H9 (cell line): Measurements from ENCODE around the gene CLEC1A. TPM values are rescaled to one million over a fixed set of nuclear protein-coding genes. Genes with fewer than 3 reads are reported as not detected.

Experiments used
- DNase-seq: peaks from one replicate; pipeline ENCODE4 v3.0.0-alpha.2; 2017
- H2AFZ ChIP-seq: one replicate; pipeline ENCODE4 v1.6.1; 2013; ENCODE audit warnings: mild to moderate bottlenecking, low read length, control low read depth, moderate library complexity
- H2AK5ac ChIP-seq: 2 replicates; pipeline ENCODE4 v1.6.1; 2013; ENCODE audit warnings: low read length, control low read depth, mixed read lengths; ENCODE audit not compliant: insufficient read length
- H2BK120ac ChIP-seq: one replicate; pipeline ENCODE4 v1.6.1; 2013; ENCODE audit warnings: low read depth, mild to moderate bottlenecking, low read length, control low read depth, inconsistent platforms; ENCODE audit not compliant: poor library complexity, severe bottlenecking
- H2BK12ac ChIP-seq: 2 replicates; pipeline ENCODE4 v1.6.1; 2013; ENCODE audit warnings: low read length, control low read depth, mixed read lengths, low read depth; ENCODE audit not compliant: insufficient read length
- H2BK15ac ChIP-seq: 2 replicates; pipeline ENCODE4 v1.6.1; 2013; ENCODE audit warnings: low read depth, low read length, control low read depth
- H2BK20ac ChIP-seq: one replicate; pipeline ENCODE4 v1.6.1; 2013; ENCODE audit warnings: low read depth, mild to moderate bottlenecking, low read length, control low read depth, inconsistent platforms; ENCODE audit not compliant: poor library complexity, severe bottlenecking
- H2BK5ac ChIP-seq: 2 replicates; pipeline ENCODE4 v1.6.1; 2013; ENCODE audit warnings: low read length, control low read depth, mixed read lengths; ENCODE audit not compliant: insufficient read length
- H3K14ac ChIP-seq: 2 replicates; pipeline ENCODE4 v1.6.1; 2013; ENCODE audit warnings: low read length, control low read depth; ENCODE audit not compliant: insufficient read depth
- H3K18ac ChIP-seq: 2 replicates; pipeline ENCODE4 v1.6.1; 2013; ENCODE audit warnings: low read depth, mild to moderate bottlenecking, mixed read lengths, low read length, control low read depth; ENCODE audit not compliant: insufficient read length
- H3K23ac ChIP-seq: 2 replicates; pipeline ENCODE4 v1.6.1; 2013; ENCODE audit warnings: low read length, control low read depth, mixed read lengths, low read depth; ENCODE audit not compliant: insufficient read length
- H3K23me2 ChIP-seq: 2 replicates; pipeline ENCODE4 v1.6.1; 2013; ENCODE audit warnings: low read depth, mild to moderate bottlenecking, mixed read lengths, low read length, control low read depth; ENCODE audit not compliant: insufficient read length, poor library complexity, severe bottlenecking
- H3K27ac ChIP-seq: 2 replicates; pipeline ENCODE4 v1.5.1; 2013; ENCODE audit warnings: low read length, control low read depth, mixed read lengths, low read depth; ENCODE audit not compliant: insufficient read length
- H3K27me3 ChIP-seq: 2 replicates; pipeline ENCODE4 v1.6.1; 2013; ENCODE audit warnings: low read length, control low read depth, inconsistent platforms; ENCODE audit not compliant: insufficient read depth
- H3K4ac ChIP-seq: 2 replicates; pipeline ENCODE4 v1.6.1; 2013; ENCODE audit warnings: low read depth, mild to moderate bottlenecking, control low read depth, inconsistent platforms, low read length, moderate library complexity
- H3K4me1 ChIP-seq: 2 replicates; pipeline ENCODE4 v1.6.1; 2013; ENCODE audit warnings: low read length, control low read depth, inconsistent platforms; ENCODE audit not compliant: insufficient read depth
- H3K4me2 ChIP-seq: 2 replicates; pipeline ENCODE4 v1.6.1; 2013; ENCODE audit warnings: low read length, control low read depth, mixed read lengths; ENCODE audit not compliant: insufficient read length, insufficient read depth
- H3K56ac ChIP-seq: 2 replicates; pipeline ENCODE4 v1.6.1; 2013; ENCODE audit warnings: low read depth, mild to moderate bottlenecking, mixed read lengths, low read length, control low read depth; ENCODE audit not compliant: insufficient read length
- H3K79me1 ChIP-seq: 2 replicates; pipeline ENCODE4 v1.6.1; 2013; ENCODE audit warnings: low read depth, mild to moderate bottlenecking, moderate library complexity, low read length, control low read depth, inconsistent platforms; ENCODE audit not compliant: insufficient read depth, poor library complexity, severe bottlenecking
- H3K79me2 ChIP-seq: 2 replicates; pipeline ENCODE4 v1.6.1; 2013; ENCODE audit warnings: low read length, control low read depth, inconsistent platforms; ENCODE audit not compliant: insufficient read depth
- H3K9ac ChIP-seq: 2 replicates; pipeline ENCODE4 v1.6.1; 2013; ENCODE audit warnings: low read length, control low read depth, mixed read lengths; ENCODE audit not compliant: insufficient read length; ENCODE audit errors: extremely low read depth
- H3K9me3 ChIP-seq: one replicate; pipeline ENCODE4 v1.6.1; 2013; ENCODE audit warnings: low read depth, low read length, inconsistent platforms; ENCODE audit not compliant: control insufficient read depth
- H3T11ph ChIP-seq: one replicate; pipeline ENCODE4 v1.6.1; 2013; ENCODE audit warnings: mild to moderate bottlenecking, low read length, control low read depth, inconsistent platforms
- H4K20me1 ChIP-seq: one replicate; pipeline ENCODE4 v1.6.1; 2013; ENCODE audit not compliant: control insufficient read depth, insufficient read length, insufficient read depth
- H4K5ac ChIP-seq: 2 replicates; pipeline ENCODE4 v1.6.1; 2013; ENCODE audit warnings: low read depth, mild to moderate bottlenecking, mixed read lengths, low read length, control low read depth; ENCODE audit not compliant: insufficient read length
- H4K8ac ChIP-seq: replicated peaks from 2 replicates; pipeline ENCODE4 v1.6.1; 2013; ENCODE audit warnings: low read length, control low read depth, mixed read lengths, low read depth; ENCODE audit not compliant: insufficient read length
- H4K91ac ChIP-seq: 2 replicates; pipeline ENCODE4 v1.6.1; 2013; ENCODE audit warnings: low read depth, mild to moderate bottlenecking, moderate library complexity, mixed read lengths, low read length, control low read depth; ENCODE audit not compliant: insufficient read length
- H3K27ac Mint-ChIP-seq, 3 experiments: 2 replicates in 2 of 3; 3 replicates in 1 of 3; pipeline ENCODE4 v1.8.0; 2020 to 2021; ENCODE audit warnings: mixed read lengths in 3 of 3, mild to moderate bottlenecking in 1 of 3, moderate library complexity in 1 of 3
- H3K27me3 Mint-ChIP-seq: 2 replicates; pipeline ENCODE4 v1.8.0; 2021; ENCODE audit warnings: low read depth, mild to moderate bottlenecking, moderate library complexity, mixed read lengths
- H3K36me3 Mint-ChIP-seq, 3 experiments: 2 replicates in 2 of 3; 3 replicates in 1 of 3; pipeline ENCODE4 v1.8.0; 2020 to 2021; ENCODE audit warnings: low read depth in 3 of 3, mixed read lengths in 3 of 3; ENCODE audit not compliant: insufficient read depth in 1 of 3
- H3K4me1 Mint-ChIP-seq, 2 experiments: 2 replicates each; pipeline ENCODE4 v1.8.0; 2020; ENCODE audit warnings: mixed read lengths in 2 of 2
- H3K4me3 Mint-ChIP-seq, 2 experiments: 2 replicates in 1 of 2; 3 replicates in 1 of 2; pipeline ENCODE4 v1.8.0; 2020 to 2021; ENCODE audit warnings: mild to moderate bottlenecking in 2 of 2, mixed read lengths in 2 of 2, moderate library complexity in 1 of 2
- H3K9me3 Mint-ChIP-seq, 2 experiments: 2 replicates in 1 of 2; 3 replicates in 1 of 2; pipeline ENCODE4 v1.8.0; 2020; ENCODE audit warnings: mild to moderate bottlenecking in 2 of 2, mixed read lengths in 2 of 2, moderate library complexity in 1 of 2
- CTCF ChIP-seq: fragments of 200-600 bp; sonication (generic); conservative IDR thresholded peaks from 3 replicates; pipeline ENCODE4 v1.8.0; 2021; ENCODE audit warnings: antibody characterized with exemption, mild to moderate bottlenecking
- WGBS: extraction: QIAGEN DNeasy Blood & Tissue Kit; methylation state at CpG from one replicate; pipeline ENCODE4 v1.1.7; 2013; ENCODE audit warnings: missing lambda C conversion rate, low lambda C conversion rate, mixed read lengths; ENCODE audit not compliant: insufficient read length; ENCODE audit errors: extremely low coverage; 5-methylcytosine and 5-hydroxymethylcytosine counted together
- total RNA-seq: library from RNA; stranded (reverse); gene quantifications from 2 replicates; pipeline ENCODE4 v1.2.1, GENCODE V29; 2021

Gene CLEC1A
- total RNA-seq, 1 experiment from 2014 or later = not detected

- no peaks in the 10 kb centered on the region for H3K79me2 ChIP-seq
- no peaks in the 10 kb centered on the region for H3K79me1 ChIP-seq
- H2BK15ac ChIP-seq = no peak overlapping the region
- H3T11ph ChIP-seq = no peak overlapping the region
- no peaks in the 10 kb centered on the region for H4K20me1 ChIP-seq
- H3K27ac ChIP-seq = no peak overlapping the region
- no peaks in the 10 kb centered on the region for H3K4me1 Mint-ChIP-seq
- no peak for DNase-seq
- H2BK12ac ChIP-seq = no peak overlapping the region
- H3K4me1 ChIP-seq = no peaks in the 10 kb centered on the region
- H3K4me2 ChIP-seq = no peak overlapping the region
- peaks cover 0 to 9% (median 2%) of the 10 kb centered on the region in 3 experiments; a peak in 3 of 7 replicates for H3K36me3 Mint-ChIP-seq
- H2AK5ac ChIP-seq = no peak overlapping the region
- H2AFZ ChIP-seq = no peak overlapping the region
- H4K8ac ChIP-seq = no peak overlapping the region
- H3K14ac ChIP-seq = no peak overlapping the region
- no peak overlapping the region for H3K9ac ChIP-seq
- no peak overlapping the region for H3K4ac ChIP-seq
- H3K23ac ChIP-seq = no peak overlapping the region
- H3K27me3 ChIP-seq = no peaks in the 10 kb centered on the region; the same call in 1 of the 2 replicates
- no peak overlapping the region for H2BK120ac ChIP-seq
- no peak overlapping the region for H2BK20ac ChIP-seq
- no CpG with 5 or more reads among the region's 3 CpGs for WGBS
- H3K27me3 Mint-ChIP-seq = peaks cover 38% of the 10 kb centered on the region
- H3K9me3 ChIP-seq = no peaks in the 10 kb centered on the region
- no peak overlapping the region for H2BK5ac ChIP-seq
- H3K4me3 Mint-ChIP-seq = no peak overlapping the region
- TF ChIP-seq CTCF = no peak
- no peak overlapping the region for H3K18ac ChIP-seq
- no peaks in the 10 kb centered on the region for H3K23me2 ChIP-seq
- no peak overlapping the region for H3K27ac Mint-ChIP-seq
- no peak overlapping the region for H3K56ac ChIP-seq
- H4K91ac ChIP-seq = no peak overlapping the region
- H3K9me3 Mint-ChIP-seq = peaks cover 3 to 12% of the 10 kb centered on the region in 2 experiments; a peak in 4 of 5 replicates
- H4K5ac ChIP-seq = no peak overlapping the region
These were observed 50.3 kb downstream of the CLEC1A start for GRCh38 chr12:10048526-10048925.
